ENCODE results near the gene CDH13. TPM values are rescaled to one million over a fixed set of nuclear protein-coding genes. Genes with fewer than 3 reads are reported as not detected.

The CDH13 gene
- total RNA-seq, 3 donors from 2014 or later, result 4.9 to 11.2 (median 9.8) TPM

- no peak for TF ChIP-seq CTCF (IDR thresholded peaks at IDR 0.05)
- Histone ChIP-seq H3K4me1 (ENCODE audit: low read depth) (no peaks in the 10 kb centered on the region), H3K36me3 (ENCODE audit: low read depth) (no peaks in the 10 kb centered on the region), H3K4me3 (no peak overlapping the region), H3K9me3 (no peaks in the 10 kb centered on the region)
- no peak for DNase-seq
- no peak for ATAC-seq
- intact Hi-C loops (cut with DNase I, micrococcal nuclease), result no loop called here
Measured at GRCh38 chr16:82751020-82751419, 124.3 kb downstream of the CDH13 start.

DNA sequence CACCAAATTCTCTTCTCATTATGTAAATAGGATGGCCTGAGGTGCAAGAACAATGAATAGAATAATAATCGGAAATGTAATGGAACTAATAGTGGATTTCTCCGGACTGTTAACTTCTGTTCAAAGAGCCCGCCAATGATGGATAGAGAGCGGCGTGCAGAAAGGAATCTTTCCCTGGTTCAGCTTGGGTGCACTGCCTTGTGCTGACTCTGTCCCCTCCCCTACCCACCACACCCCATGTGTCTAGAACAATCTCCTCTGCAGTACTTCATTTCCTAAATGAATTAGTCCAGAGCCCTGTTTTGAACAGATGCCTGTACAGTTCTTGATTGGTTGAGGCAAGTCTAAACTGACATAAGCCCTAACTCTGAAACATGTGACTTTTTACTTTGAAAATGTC is 125.4 kb downstream of the CDH13 start:
- Histone ChIP-seq H3K36me3 (ENCODE audit: low read depth) (no peaks in the 10 kb centered on the region), H3K9me3 (no peaks in the 10 kb centered on the region), H3K4me1 (ENCODE audit: low read depth) (no peaks in the 10 kb centered on the region), H3K4me3 (no peak overlapping the region)
- no peak for TF ChIP-seq CTCF (IDR thresholded peaks at IDR 0.05)
- DNase-seq (no peak), ATAC-seq (no peak)
- intact Hi-C loops (cut with DNase I, micrococcal nuclease), result no loop called here

GRCh38 chr16:82753821-82754220 is 127.1 kb downstream of the CDH13 start:
- Histone ChIP-seq H3K9me3 (no peaks in the 10 kb centered on the region), H3K4me3 (no peak overlapping the region), H3K36me3 (ENCODE audit: low read depth) (no peaks in the 10 kb centered on the region), H3K4me1 (ENCODE audit: low read depth) (no peaks in the 10 kb centered on the region)
- no peak for TF ChIP-seq CTCF (IDR thresholded peaks at IDR 0.05)
- intact Hi-C loops (cut with DNase I, micrococcal nuclease), result no loop called here
- DNase-seq (no peak), ATAC-seq (no peak)

- ATAC-seq, result no peak
- H3K9me3 ChIP-seq, result no peaks in the 10 kb centered on the region
Measured at GRCh38 chr16:82754716-82755513, 128.1 kb downstream of the CDH13 start.

DNA sequence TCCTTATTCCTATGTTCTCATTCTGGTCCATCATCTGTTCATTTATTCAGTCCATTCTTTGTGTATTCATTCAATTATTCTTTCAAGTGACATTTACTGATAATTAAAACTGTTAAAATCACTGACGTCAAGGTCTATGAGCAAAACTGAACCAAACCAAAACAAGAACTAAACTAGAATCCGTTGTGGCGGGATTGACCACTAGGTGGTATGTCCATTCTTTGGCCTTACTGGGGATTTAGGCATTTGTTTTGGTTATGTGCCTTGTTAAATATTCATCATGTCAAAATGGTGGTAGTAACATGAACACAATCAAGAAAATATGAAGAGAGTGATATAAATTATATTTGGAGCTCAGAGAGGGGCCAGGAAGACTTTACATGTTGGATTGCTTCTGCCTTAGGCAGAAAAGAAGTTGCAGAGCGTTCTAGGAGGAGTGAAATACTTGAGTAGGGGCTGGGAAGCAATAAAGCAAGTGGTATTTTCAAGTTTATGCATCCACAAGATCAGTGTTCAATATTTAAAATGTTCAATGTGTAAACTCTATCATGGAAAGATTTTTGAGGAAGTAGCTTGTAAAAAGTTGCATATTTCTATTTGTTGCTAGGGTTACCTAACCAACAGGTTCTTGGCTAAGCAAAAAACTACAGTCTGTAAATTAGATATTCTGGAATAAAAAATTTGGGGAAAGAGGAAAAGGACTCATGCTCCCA is 129.0 kb downstream of the CDH13 start:
- ATAC-seq, result no peak
- intact Hi-C loops (cut with DNase I, micrococcal nuclease), result no loop called here
- H3K36me3 ChIP-seq (ENCODE audit: low read depth), result no peaks in the 10 kb centered on the region
- no peaks in the 10 kb centered on the region for H3K4me1 ChIP-seq (ENCODE audit: low read depth)
- no peak for TF ChIP-seq CTCF (IDR thresholded peaks at IDR 0.05)
- H3K9me3 ChIP-seq, result no peaks in the 10 kb centered on the region
- no peak overlapping the region for H3K4me3 ChIP-seq
- no peak for DNase-seq

More at GRCh38 chr16:82754716-82755513, 128.1 kb downstream of the CDH13 start:
- H3K4me3 ChIP-seq, result no peak overlapping the region
- H3K36me3 ChIP-seq (ENCODE audit: low read depth), result no peaks in the 10 kb centered on the region
- intact Hi-C loops (cut with DNase I, micrococcal nuclease), result no loop called here
- H3K4me1 ChIP-seq (ENCODE audit: low read depth), result no peaks in the 10 kb centered on the region
- DNase-seq, result no peak
- no peak for TF ChIP-seq CTCF (IDR thresholded peaks at IDR 0.05)

Measured in mucosa of descending colon (tissue), 3 donors.